CD14-positive monocyte (primary cell): ENCODE results near the gene SEM1. TPM values are rescaled to one million over a fixed set of nuclear protein-coding genes. Genes with fewer than 3 reads are reported as not detected.

Experiments used
- DNase-seq, 3 donors: peaks; one replicate each; pipeline ENCODE4 v3.0.0-alpha.2; 2011 to 2022
- H2AFZ ChIP-seq: 2 replicates; pipeline ENCODE4 v1.6.0; 2012; ENCODE audit warnings: mild to moderate bottlenecking, low read depth, low read length, inconsistent platforms; ENCODE audit not compliant: insufficient read depth, poor library complexity, severe bottlenecking
- H3K27ac ChIP-seq, 2 donors: 1 replicate in 1 of 2; 2 replicates in 1 of 2; pipeline ENCODE4 v1.5.1; 2012 to 2013; ENCODE audit warnings: low read length in 2 of 2, control low read depth in 1 of 2, inconsistent platforms in 1 of 2, low read depth in 1 of 2, mild to moderate bottlenecking in 1 of 2
- H3K27me3 ChIP-seq, 2 donors: one replicate each; pipeline versions ENCODE4 v1.6.0 to v1.6.1; 2011 to 2013; ENCODE audit warnings: low read length in 2 of 2; ENCODE audit not compliant: control insufficient read depth in 2 of 2, insufficient read depth in 2 of 2
- H3K36me3 ChIP-seq, 2 donors: replicated peaks in 1 of 2; 1 replicate in 1 of 2; 2 replicates in 1 of 2; pipeline versions ENCODE4 v1.5.1 to v1.6.1; 2012 to 2013; ENCODE audit warnings: low read length in 2 of 2, control low read depth in 1 of 2, inconsistent platforms in 1 of 2, mild to moderate bottlenecking in 1 of 2; ENCODE audit not compliant: insufficient read depth in 2 of 2, control insufficient read depth in 1 of 2
- H3K4me1 ChIP-seq, 2 donors: 1 replicate in 1 of 2; 2 replicates in 1 of 2; pipeline versions ENCODE4 v1.5.1 to v1.6.1; 2012 to 2013; ENCODE audit warnings: low read length in 2 of 2, control low read depth in 1 of 2, inconsistent platforms in 1 of 2, mild to moderate bottlenecking in 1 of 2, moderate library complexity in 1 of 2; ENCODE audit not compliant: insufficient read depth in 2 of 2, control insufficient read depth in 1 of 2
- H3K4me2 ChIP-seq: replicated peaks from 2 replicates; pipeline ENCODE3; 2012; ENCODE audit warnings: low read length, moderate library complexity, mild to moderate bottlenecking; ENCODE audit not compliant: poor library complexity, severe bottlenecking; ENCODE audit errors: extremely low read depth
- H3K4me3 ChIP-seq, 3 experiments: fragments of 200-600 bp in 1 of 3; sonication (generic) in 1 of 3; replicated peaks in 1 of 3; 1 replicate in 2 of 3; 2 replicates in 1 of 3; pipeline ENCODE4 v1.5.1; 2011 to 2013; ENCODE audit warnings: low read length in 3 of 3, mild to moderate bottlenecking in 3 of 3, control low read depth in 2 of 3, low read depth in 2 of 3, inconsistent platforms in 1 of 3, moderate library complexity in 1 of 3
- H3K79me2 ChIP-seq: 2 replicates; pipeline ENCODE4 v1.6.0; 2012; ENCODE audit warnings: mild to moderate bottlenecking, control low read depth, inconsistent platforms, low read length, moderate library complexity; ENCODE audit not compliant: insufficient read depth
- H3K9ac ChIP-seq: 2 replicates; pipeline ENCODE4 v1.6.0; 2017; ENCODE audit warnings: low read length, mild to moderate bottlenecking; ENCODE audit not compliant: insufficient read depth, poor library complexity, severe bottlenecking
- H3K9me3 ChIP-seq, 2 donors: replicated peaks in 1 of 2; 1 replicate in 1 of 2; 2 replicates in 1 of 2; pipeline versions ENCODE4 v1.5.1 to v1.6.1; 2012 to 2013; ENCODE audit warnings: low read length in 2 of 2, control low read depth in 1 of 2; ENCODE audit not compliant: control insufficient read depth in 1 of 2, insufficient read depth in 1 of 2
- H4K20me1 ChIP-seq: 2 replicates; pipeline ENCODE4 v1.6.0; 2012; ENCODE audit warnings: mild to moderate bottlenecking, low read length, control low read depth, moderate library complexity; ENCODE audit not compliant: insufficient read depth
- H3K27ac Mint-ChIP-seq, 7 donors: one replicate each; pipeline ENCODE4 v1.8.0; 2020; ENCODE audit warnings: mild to moderate bottlenecking in 7 of 7, mixed read lengths in 7 of 7, moderate library complexity in 6 of 7, inconsistent platforms in 2 of 7
- H3K27me3 Mint-ChIP-seq, 3 donors: one replicate each; pipeline ENCODE4 v1.8.0; 2021 to 2022; ENCODE audit warnings: low read depth in 3 of 3, mild to moderate bottlenecking in 3 of 3, mixed read lengths in 3 of 3, moderate library complexity in 3 of 3, inconsistent platforms in 1 of 3
- H3K36me3 Mint-ChIP-seq, 2 donors: one replicate each; pipeline ENCODE4 v1.8.0; 2020; ENCODE audit warnings: mixed read lengths in 2 of 2, inconsistent platforms in 1 of 2, mild to moderate bottlenecking in 1 of 2
- H3K4me1 Mint-ChIP-seq: one replicate; pipeline ENCODE4 v1.8.0; 2020; ENCODE audit warnings: mild to moderate bottlenecking, mixed read lengths
- H3K4me3 Mint-ChIP-seq, 2 donors: one replicate each; pipeline ENCODE4 v1.8.0; 2020; ENCODE audit warnings: mild to moderate bottlenecking in 2 of 2, mixed read lengths in 2 of 2, moderate library complexity in 1 of 2
- H3K9me3 Mint-ChIP-seq, 7 donors: one replicate each; pipeline ENCODE4 v1.8.0; 2020 to 2022; ENCODE audit warnings: mixed read lengths in 7 of 7, mild to moderate bottlenecking in 6 of 7, moderate library complexity in 6 of 7, inconsistent platforms in 2 of 7
- CTCF ChIP-seq: fragments of 200-600 bp; IDR thresholded peaks from one replicate; pipeline ENCODE4 v1.8.0; 2022; ENCODE audit warnings: antibody characterized with exemption, mild to moderate bottlenecking
- WGBS: methylation state at CpG from one replicate; pipeline ENCODE4 v1.1.5; 2013; ENCODE audit warnings: missing lambda C conversion rate; ENCODE audit not compliant: insufficient coverage; 5-methylcytosine and 5-hydroxymethylcytosine counted together
- intact Hi-C, 2 donors: fragments of 100-400 bp; cut with micrococcal nuclease; formaldehyde crosslinking; loops; one replicate each; pipeline versions ENCODE4 v1.15.0 to v1.15.1; 2023
- polyA plus RNA-seq, 3 donors: library from polyadenylated mRNA; depleted of rRNA in 1 of 3; unstranded in 2 of 3; stranded (reverse) in 1 of 3; fragments of 300-500 nt in 2 of 3; fragments of >200 nt in 1 of 3; fragmentation: Illumina TruSeq in 2 of 3; gene quantifications; 1 replicate in 2 of 3; 2 replicates in 1 of 3; pipeline ENCODE4 v1.2.3, GENCODE V29; 2012 to 2021

The SEM1 gene
- polyA plus RNA-seq, 3 donors = 8.0 to 117 (median 98.1) TPM

GRCh38 chr7:96707901-96708774 lies 1.5 kb downstream of the SEM1 start:
- H3K4me3 Mint-ChIP-seq = no peak overlapping the region
- peaks cover 5 to 8% of the 10 kb centered on the region in 2 donors for H3K9me3 ChIP-seq
- WGBS = no CpG with 5 or more reads among the region's 4 CpGs
- H3K4me3 ChIP-seq = peak overlapping the region in 1 of 3 experiments; percentile 87
- no peak for DNase-seq
- peaks cover 0 to 3% (median 2%) of the 10 kb centered on the region in 3 donors for H3K27me3 Mint-ChIP-seq
- H3K4me1 Mint-ChIP-seq = peaks cover 28% of the 10 kb centered on the region
- no peaks in the 10 kb centered on the region for H3K27me3 ChIP-seq
- H4K20me1 ChIP-seq = peaks cover 56% of the 10 kb centered on the region
- peaks cover 8 to 17% (median 13%) of the 10 kb centered on the region in 7 donors for H3K9me3 Mint-ChIP-seq
- H3K79me2 ChIP-seq = peaks cover 65% of the 10 kb centered on the region
- no peak overlapping the region for H3K27ac Mint-ChIP-seq
- no peak for TF ChIP-seq CTCF
- no peak overlapping the region for H3K27ac ChIP-seq
- peak overlapping the region; percentile 80 for H3K4me2 ChIP-seq
- H3K4me1 ChIP-seq = peaks cover 12 to 13% of the 10 kb centered on the region in 2 donors
- peaks cover 5 to 12% of the 10 kb centered on the region in 2 donors for H3K36me3 Mint-ChIP-seq
- peaks cover 2 to 13% of the 10 kb centered on the region in 2 donors for H3K36me3 ChIP-seq
- H2AFZ ChIP-seq = no peak overlapping the region
- intact Hi-C loops = no loop called here
- no peak overlapping the region for H3K9ac ChIP-seq

- peaks cover 14 to 16% of the 10 kb centered on the region in 2 donors for H3K36me3 Mint-ChIP-seq
- no peaks in the 10 kb centered on the region for H3K27me3 ChIP-seq
- no peak overlapping the region for H3K9ac ChIP-seq
- no peak for TF ChIP-seq CTCF
- no peaks in the 10 kb centered on the region for H3K9me3 ChIP-seq
- H3K36me3 ChIP-seq = peaks cover 0 to 20% of the 10 kb centered on the region in 2 donors
- H3K4me2 ChIP-seq = no peak overlapping the region
- H3K4me3 Mint-ChIP-seq = no peak overlapping the region
- peaks cover 100% of the 10 kb centered on the region for H4K20me1 ChIP-seq
- peaks cover 5% of the 10 kb centered on the region for H3K4me1 Mint-ChIP-seq
- H3K4me3 ChIP-seq = no peak overlapping the region
- H3K9me3 Mint-ChIP-seq = no peaks in the 10 kb centered on the region
- H3K27ac ChIP-seq = no peak overlapping the region
- H3K4me1 ChIP-seq = no peaks in the 10 kb centered on the region
- H3K27ac Mint-ChIP-seq = no peak overlapping the region
- peaks cover 99% of the 10 kb centered on the region for H3K79me2 ChIP-seq
- no CpG with 5 or more reads among the region's 3 CpGs for WGBS
- no peaks in the 10 kb centered on the region for H3K27me3 Mint-ChIP-seq
- no peak overlapping the region for H2AFZ ChIP-seq
- DNase-seq = no peak
- intact Hi-C loops = no loop called here
Measured at GRCh38 chr7:96701258-96701657, 8.4 kb downstream of the SEM1 start.
